Adipose tissue (tissue), 3 donors: ENCODE results near the gene NPAS3. TPM values are rescaled to one million over a fixed set of nuclear protein-coding genes. Genes with fewer than 3 reads are reported as not detected.

Experiments
- H3K27ac ChIP-seq: one replicate; pipeline ENCODE4 v1.5.1; 2013; ENCODE audit warnings: low read depth, low read length
- WGBS, 3 donors: extraction: QIAGEN DNeasy Blood & Tissue Kit; methylation state at CpG; one replicate each; pipeline ENCODE4 v1.1.7; 2013; 5-methylcytosine and 5-hydroxymethylcytosine counted together
- polyA plus RNA-seq, 3 donors: library from polyadenylated mRNA; stranded (reverse); fragments of 200-250 nt; gene quantifications; one replicate each; pipeline ENCODE4 v1.2.3, GENCODE V29; 2013
- donor health status: healthy with polysubstance abuse.
- donor health status: Bipolar disorder and iron deficiency.
- donor health status: healthy.

The NPAS3 gene
- polyA plus RNA-seq, 3 donors, result 0.26 to 2.8 (median 0.51) TPM

- WGBS, 3 donors, result 83 to 97% (median 86%) methylated on average over 4 of the region's 4 CpGs
Observed at GRCh38 chr14:32991691-32992090, 53.0 kb downstream of the NPAS3 start.

GRCh38 chr14:32993921-32994320 lies 55.2 kb downstream of the NPAS3 start:
- H3K27ac ChIP-seq, result no peak overlapping the region

More at GRCh38 chr14:32991691-32992090, 53.0 kb downstream of the NPAS3 start:
- no peak overlapping the region for H3K27ac ChIP-seq

- 84 to 95% (median 88%) methylated on average over 3 of the region's 3 CpGs for WGBS, 3 donors
- H3K27ac ChIP-seq, result no peak overlapping the region
Observed at GRCh38 chr14:32996343-32996742, 57.7 kb downstream of the NPAS3 start.

- no peak overlapping the region for H3K27ac ChIP-seq
Observed at GRCh38 chr14:32998433-32998832, 59.8 kb downstream of the NPAS3 start.

DNA sequence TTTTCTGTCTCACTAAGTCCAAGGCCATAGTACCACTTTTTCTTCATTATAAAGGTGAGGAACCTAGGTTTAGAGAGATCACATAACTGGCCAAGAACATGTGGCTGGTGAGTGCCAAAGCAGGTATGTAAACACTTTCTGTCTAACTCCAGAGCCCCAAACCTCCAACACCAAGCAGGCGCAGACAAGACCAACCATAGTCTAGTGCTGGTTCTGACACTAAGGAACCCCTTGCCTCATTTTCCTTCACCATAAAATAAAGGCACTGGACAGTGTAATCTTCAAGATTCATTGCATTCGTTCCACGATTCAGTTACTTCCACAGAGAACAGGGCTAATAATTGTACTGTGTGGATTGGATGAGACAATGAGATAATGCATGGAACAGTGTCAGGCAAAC lies 71.0 kb downstream of the NPAS3 start:
- no peak overlapping the region for H3K27ac ChIP-seq
- 87 to 92% (median 91%) methylated on average over 3 of the region's 3 CpGs for WGBS, 3 donors

DNA sequence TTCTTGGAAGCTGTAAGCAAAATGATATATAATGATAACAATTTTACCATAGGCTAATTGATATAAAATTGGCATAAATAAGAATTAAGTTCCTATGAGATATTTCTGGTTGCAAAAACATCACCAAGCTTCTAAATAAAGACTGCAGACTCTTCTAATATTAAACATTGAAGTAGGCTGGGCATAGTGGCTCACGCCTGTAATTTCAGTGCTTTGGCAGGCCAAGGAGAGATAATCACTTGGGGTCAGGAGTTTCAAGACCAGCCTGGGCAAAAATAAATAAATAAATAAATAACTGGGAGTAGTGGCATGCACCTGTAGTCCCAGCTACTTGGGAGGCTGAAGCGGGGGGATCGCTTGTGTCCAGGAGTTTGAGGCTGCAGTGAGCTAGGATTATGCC lies 71.8 kb downstream of the NPAS3 start:
- 95% methylated on average over 3 of the region's 3 CpGs for WGBS, 3 donors
- H3K27ac ChIP-seq, result no peak overlapping the region

GRCh38 chr14:33014710-33015109 lies 76.0 kb downstream of the NPAS3 start:
- 96 to 98% (median 96%) methylated on average over 4 of the region's 4 CpGs for WGBS, 3 donors
- no peak overlapping the region for H3K27ac ChIP-seq

DNA sequence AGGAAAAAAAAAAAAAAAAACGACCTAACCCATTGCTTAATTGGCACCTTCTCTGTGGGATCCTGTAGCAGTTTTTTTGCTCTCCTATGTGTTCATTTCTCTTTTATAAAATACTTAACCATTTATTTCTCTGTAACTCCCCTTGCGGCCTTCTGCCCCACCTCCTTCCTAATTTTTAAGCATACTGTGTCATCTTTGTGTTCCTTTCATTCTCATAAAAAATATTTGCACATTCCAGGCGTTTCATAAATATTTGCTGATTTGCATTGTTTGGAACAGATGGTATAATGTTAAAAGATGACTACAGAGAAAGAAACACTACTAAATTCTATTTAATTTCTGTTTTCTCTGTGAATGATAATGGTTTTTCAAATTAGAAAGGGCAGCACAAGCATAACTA lies 77.9 kb downstream of the NPAS3 start:
- 49 to 57% (median 50%) methylated on average over 3 of the region's 3 CpGs for WGBS, 3 donors
- H3K27ac ChIP-seq, result no peak overlapping the region

GRCh38 chr14:33017016-33017415 lies 78.3 kb downstream of the NPAS3 start:
- H3K27ac ChIP-seq, result no peak overlapping the region
- 50 to 81% (median 63%) methylated on average over 2 of the region's 2 CpGs for WGBS, 3 donors

GRCh38 chr14:33019346-33019745 lies 80.7 kb downstream of the NPAS3 start:
- WGBS, 3 donors, result 72 to 81% (median 80%) methylated on average over 3 of the region's 3 CpGs
- no peak overlapping the region for H3K27ac ChIP-seq

DNA sequence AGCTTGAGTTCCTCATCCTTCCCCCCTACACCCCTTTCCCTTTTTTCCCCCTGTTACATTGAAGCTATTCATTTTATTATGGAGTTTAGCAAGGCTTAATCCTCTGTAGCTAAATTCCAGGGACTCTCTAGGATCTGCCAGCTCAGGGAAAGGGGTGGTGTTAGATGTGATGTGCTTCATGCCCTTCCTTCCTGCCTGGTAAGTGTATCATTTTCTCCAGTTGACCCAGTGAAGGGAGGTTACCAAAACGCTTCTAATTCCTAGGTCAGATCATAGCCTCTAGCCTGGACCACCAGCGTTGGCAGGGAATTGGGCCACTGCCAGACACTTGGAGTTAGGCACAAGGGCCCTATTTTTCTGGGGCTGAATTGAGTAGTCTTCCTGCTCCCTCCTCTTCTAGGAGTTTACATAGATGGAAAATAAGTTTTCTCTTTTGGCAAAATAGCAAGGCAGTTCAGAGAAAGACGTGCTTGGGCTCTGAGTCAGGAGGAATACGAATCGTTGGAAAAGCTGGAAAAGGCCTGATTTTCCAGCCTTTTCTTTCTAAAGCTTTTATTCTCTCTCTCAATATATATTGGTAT lies 88.3 kb downstream of the NPAS3 start:
- 57 to 67% (median 58%) methylated on average over 5 of the region's 5 CpGs for WGBS, 3 donors
- H3K27ac ChIP-seq, result no peak overlapping the region

GRCh38 chr14:33029511-33029910 lies 90.8 kb downstream of the NPAS3 start:
- no peak overlapping the region for H3K27ac ChIP-seq

DNA sequence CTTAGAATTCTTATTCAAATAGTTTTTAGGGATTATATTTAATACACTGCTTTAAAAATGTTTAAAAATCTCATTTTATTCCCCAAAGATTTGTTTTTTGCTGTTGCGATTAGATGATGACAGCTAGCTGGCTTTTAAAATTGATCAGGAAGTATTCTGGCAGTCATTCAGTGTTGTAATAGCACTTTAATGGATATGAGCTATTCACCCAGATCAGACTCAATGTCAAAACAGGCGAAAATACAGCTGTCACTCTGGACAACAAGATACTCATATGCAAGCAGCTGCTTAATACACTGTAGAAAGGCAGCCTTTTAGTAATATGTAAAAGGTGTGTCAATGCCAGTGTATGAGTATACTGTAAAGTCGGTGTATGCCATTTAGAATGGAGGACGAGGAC lies 91.7 kb downstream of the NPAS3 start:
- no peak overlapping the region for H3K27ac ChIP-seq
- WGBS, 3 donors, result 76 to 80% (median 77%) methylated on average over 4 of the region's 4 CpGs

GRCh38 chr14:33035416-33036194 lies 96.9 kb downstream of the NPAS3 start:
- 80 to 84% (median 83%) methylated on average over 5 of the region's 5 CpGs for WGBS, 3 donors
- no peak overlapping the region for H3K27ac ChIP-seq

- no peak overlapping the region for H3K27ac ChIP-seq
- WGBS, 3 donors, result 47 to 85% (median 85%) methylated on average over 3 of the region's 3 CpGs
Observed at GRCh38 chr14:33039311-33039710, 100.6 kb downstream of the NPAS3 start.

DNA sequence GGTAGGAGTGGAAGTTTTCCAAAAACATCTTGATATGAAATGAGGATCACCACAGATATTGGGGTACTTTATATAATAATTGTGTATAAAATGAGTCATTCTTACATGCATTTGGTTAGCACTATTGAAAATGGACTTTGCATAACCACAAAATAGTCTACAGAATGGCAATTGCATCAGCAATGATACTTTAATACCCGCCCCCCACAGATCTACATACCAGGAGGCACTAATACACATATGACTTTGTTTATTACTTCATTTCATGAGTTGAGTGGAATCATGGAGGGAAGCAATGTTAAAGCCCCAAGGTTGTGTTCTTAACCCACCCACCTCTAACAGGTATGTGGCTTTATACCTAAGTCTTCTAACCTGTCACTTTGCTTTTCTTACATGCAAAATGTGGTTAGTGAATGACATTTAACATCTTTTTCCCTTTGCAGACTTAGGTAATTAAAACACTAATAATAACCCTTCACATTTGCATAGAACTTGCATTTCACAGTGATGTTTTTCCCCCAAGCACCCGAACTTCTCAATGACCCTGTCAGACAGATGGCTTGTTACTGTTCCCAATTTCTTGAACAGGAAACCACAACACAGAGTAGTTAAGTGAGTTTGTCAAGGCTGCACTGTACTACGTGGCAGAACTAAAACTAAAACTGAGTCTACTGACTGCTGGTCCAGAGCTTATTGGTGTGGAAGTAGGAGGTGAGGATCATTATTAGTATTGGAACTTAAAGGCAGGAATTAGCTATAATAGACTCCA lies 101.9 kb downstream of the NPAS3 start:
- 82 to 86% (median 85%) methylated on average over 3 of the region's 3 CpGs for WGBS, 3 donors
- no peak overlapping the region for H3K27ac ChIP-seq

DNA sequence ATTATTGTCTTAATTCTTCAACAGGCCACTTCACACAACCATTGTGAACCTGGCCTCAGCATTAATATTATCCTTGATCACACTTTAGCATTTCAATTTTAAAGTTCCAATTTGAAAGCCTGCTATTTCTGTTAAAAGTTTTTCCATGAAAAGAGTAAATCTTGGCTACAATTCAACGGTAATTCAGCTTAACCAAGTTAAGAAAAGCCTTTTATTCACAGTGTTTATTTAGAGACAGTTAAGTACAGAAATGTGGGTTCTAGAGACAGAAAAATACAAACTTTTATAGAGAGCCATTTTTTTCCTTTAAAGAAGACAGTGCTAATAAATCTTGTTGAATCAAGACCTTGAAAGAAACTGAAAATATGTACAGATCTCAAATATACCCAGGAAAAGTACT lies 103.9 kb downstream of the NPAS3 start:
- no peak overlapping the region for H3K27ac ChIP-seq
- WGBS, 3 donors, result 59 to 67% (median 59%) methylated on average over 1 of the region's 1 CpG

DNA sequence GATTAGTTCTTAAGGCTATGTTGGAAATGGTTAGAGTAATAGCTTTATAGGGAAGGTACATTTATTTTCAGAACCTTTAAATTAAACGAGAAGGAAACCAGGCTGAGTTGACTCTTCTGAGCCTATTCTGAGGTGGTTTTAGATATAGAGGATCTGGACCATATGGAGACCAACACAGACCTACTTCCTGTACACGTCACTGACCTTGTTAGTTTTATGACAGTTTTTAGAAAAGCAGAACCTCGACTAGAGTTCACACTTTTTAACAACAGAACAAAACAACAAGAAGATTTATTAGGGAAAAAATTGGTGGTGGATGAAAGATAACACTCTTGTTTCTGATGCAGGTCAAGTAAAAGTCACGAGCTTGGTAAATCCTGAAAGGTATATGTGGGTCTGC lies 107.1 kb downstream of the NPAS3 start:
- WGBS, 3 donors, result 42 to 60% (median 51%) methylated on average over 4 of the region's 4 CpGs
- no peak overlapping the region for H3K27ac ChIP-seq

GRCh38 chr14:33052943-33053342 lies 114.3 kb downstream of the NPAS3 start:
- H3K27ac ChIP-seq, result no peak overlapping the region
- WGBS, 3 donors, result 24 to 87% (median 85%) methylated on average over 2 of the region's 2 CpGs

DNA sequence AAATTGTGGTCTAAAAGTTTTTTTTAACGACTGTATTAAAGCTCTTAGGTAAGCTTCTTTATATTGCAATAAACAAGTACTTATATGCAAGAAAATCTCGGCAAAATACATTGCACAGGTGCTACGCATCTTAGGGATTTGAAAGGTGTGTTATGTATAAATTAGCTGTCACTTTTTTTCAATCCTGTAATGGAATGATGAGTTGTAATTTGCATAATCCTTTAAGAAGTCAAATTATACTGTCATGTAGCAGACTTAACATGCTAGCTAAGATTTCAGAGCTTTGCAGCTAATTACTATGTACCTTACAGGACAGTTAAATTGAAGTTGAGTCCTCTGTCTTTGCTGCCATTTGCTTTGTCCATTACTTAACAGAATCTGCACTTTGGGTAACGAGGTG lies 117.5 kb downstream of the NPAS3 start:
- WGBS, 3 donors, result 84 to 87% (median 86%) methylated on average over 4 of the region's 4 CpGs
- no peak overlapping the region for H3K27ac ChIP-seq
